Upper lobe of left lung (tissue), 6 donors: ENCODE results near the gene MBD3L2. TPM values are rescaled to one million over a fixed set of nuclear protein-coding genes. Genes with fewer than 3 reads are reported as not detected.
"Not testable (repeated sequence)": the region's sequence is repeated elsewhere in the genome, so short reads cannot be mapped to it uniquely, and the experiment has no call there.

Experiments used
- ATAC-seq, 2 donors: fragments of 200-7000 bp; cut with Tn5 transposase; one replicate each; pipeline ENCODE4 v1.9.1; 2022; ENCODE audit warnings: mild to moderate bottlenecking in 2 of 2, moderate library complexity in 2 of 2; ENCODE audit not compliant: low FRiP score in 2 of 2
- DNase-seq, 2 donors: peaks; one replicate each; pipeline ENCODE4 v3.0.0-alpha.2; 2019 to 2020
- H3K27ac ChIP-seq, 4 donors: fragments of 200-600 bp; sonication (generic); one replicate each; pipeline ENCODE4 v1.5.1; 2016 to 2019
- H3K27me3 ChIP-seq, 4 donors: fragments of 200-600 bp; sonication (generic); one replicate each; pipeline ENCODE4 v1.5.1; 2017 to 2019
- H3K36me3 ChIP-seq, 4 donors: fragments of 200-600 bp; sonication (generic); one replicate each; pipeline ENCODE4 v1.5.1; 2016 to 2019
- H3K4me1 ChIP-seq, 4 donors: fragments of 200-600 bp; sonication (generic); one replicate each; pipeline ENCODE4 v1.5.1; 2018 to 2019
- H3K4me3 ChIP-seq, 4 donors: fragments of 200-600 bp; sonication (generic); one replicate each; pipeline ENCODE4 v1.5.1; 2017 to 2019; ENCODE audit warnings: mild to moderate bottlenecking in 2 of 4, moderate library complexity in 1 of 4
- H3K9me3 ChIP-seq, 4 donors: fragments of 200-600 bp; sonication (generic); one replicate each; pipeline ENCODE4 v1.5.1; 2018 to 2019
- CTCF ChIP-seq, 6 experiments: fragments of 450-650 bp in 4 of 6; fragments of 200-600 bp in 2 of 6; sonication (generic) in 2 of 6; IDR thresholded peaks; one replicate each; pipeline ENCODE4 v1.5.1; 2016 to 2019; ENCODE audit warnings: antibody characterized with exemption in 6 of 6
- EP300 ChIP-seq, 4 donors: sonication (generic); formaldehyde crosslinking; IDR thresholded peaks; one replicate each; pipeline ENCODE4 v1.5.1; 2017; ENCODE audit warnings: antibody characterized with exemption in 4 of 4, control low read depth in 2 of 4
- POLR2A ChIP-seq, 4 donors: fragments of 450-650 bp; IDR thresholded peaks; one replicate each; pipeline ENCODE4 v1.5.1; 2016 to 2017; ENCODE audit warnings: antibody characterized with exemption in 4 of 4, mild to moderate bottlenecking in 2 of 4
- POLR2AphosphoS5 ChIP-seq, 2 donors: sonication (generic); formaldehyde crosslinking; IDR thresholded peaks; one replicate each; pipeline ENCODE4 v1.5.1; 2017; ENCODE audit warnings: antibody characterized with exemption in 2 of 2
- WGBS, 2 donors: methylation state at CpG; one replicate each; pipeline ENCODE4 v1.1.5; 2017 to 2018; 5-methylcytosine and 5-hydroxymethylcytosine counted together
- total RNA-seq, 6 donors: library from RNA; depleted of rRNA in 4 of 6; stranded (reverse); fragments of >200 nt in 4 of 6; gene quantifications; one replicate each; pipeline versions ENCODE4 v1.1.0 to v1.2.1, GENCODE V29; 2016 to 2021
- donor health status: DM: no; HTN: no; CAD: no; lungs with moderate emphysema.
- donor health status: DM: no; HTN: yes; CAD: no; lungs with severe emphysema.

MBD3L2 gene
- total RNA-seq, 6 donors from 2014 or later: not detected

- TF ChIP-seq EP300 (IDR thresholded peaks at IDR 0.05): no peak
- no peak for TF ChIP-seq POLR2A (IDR thresholded peaks at IDR 0.05)
- TF ChIP-seq CTCF (IDR thresholded peaks at IDR 0.05): no peak
- no peak for TF ChIP-seq POLR2AphosphoS5 (IDR thresholded peaks at IDR 0.05)
- peaks cover 0 to 2% (median 0%) of the 10 kb centered on the region in 4 donors for H3K4me1 ChIP-seq
- no peaks in the 10 kb centered on the region for H3K27me3 ChIP-seq
- DNase-seq (no peak), ATAC-seq (peak in 1 of 2 donors; percentile 19)
- WGBS, 2 donors: 94 to 95% methylated on average over 9 of the region's 9 CpGs
- H3K27ac ChIP-seq: no peak overlapping the region
- no peak overlapping the region for H3K4me3 ChIP-seq
- H3K36me3 ChIP-seq: no peaks in the 10 kb centered on the region
- no peaks in the 10 kb centered on the region for H3K9me3 ChIP-seq
These were observed 14.8 kb downstream of the MBD3L2 start for GRCh38 chr19:7063764-7064418.

GRCh38 chr19:7067122-7067521 is 18.0 kb downstream of the MBD3L2 start:
- H3K4me1 ChIP-seq: peaks cover 7 to 17% (median 11%) of the 10 kb centered on the region in 4 donors
- DNase-seq, H3K27me3 ChIP-seq, H3K27ac ChIP-seq, ATAC-seq, H3K4me3 ChIP-seq, H3K9me3 ChIP-seq: not testable (repeated sequence)
- WGBS, 2 donors: 60 to 66% methylated on average over 13 of the region's 13 CpGs
- H3K36me3 ChIP-seq: peaks cover 5 to 17% (median 12%) of the 10 kb centered on the region in 4 donors

GRCh38 chr19:7067716-7068115 is 18.6 kb downstream of the MBD3L2 start:
- Histone ChIP-seq H3K36me3 (peaks cover 10 to 23% (median 18%) of the 10 kb centered on the region in 4 donors), H3K4me1 (peaks cover 7 to 17% (median 11%) of the 10 kb centered on the region in 4 donors), H3K4me3 (no peak overlapping the region), H3K9me3 (no peaks in the 10 kb centered on the region), H3K27ac (no peak overlapping the region), H3K27me3 (no peaks in the 10 kb centered on the region)
- WGBS, 2 donors: 85% methylated on average over 2 of the region's 2 CpGs
- DNase-seq (no peak), ATAC-seq (no peak)
- TF ChIP-seq EP300 (IDR thresholded peaks at IDR 0.05) (no peak), CTCF (IDR thresholded peaks at IDR 0.05) (no peak), POLR2A (IDR thresholded peaks at IDR 0.05) (no peak), POLR2AphosphoS5 (IDR thresholded peaks at IDR 0.05) (no peak)

GRCh38 chr19:7068599-7068998 is 19.5 kb downstream of the MBD3L2 start:
- no peak for TF ChIP-seq POLR2A (IDR thresholded peaks at IDR 0.05)
- no peak for TF ChIP-seq CTCF (IDR thresholded peaks at IDR 0.05)
- no peak for TF ChIP-seq EP300 (IDR thresholded peaks at IDR 0.05)
- no peak for TF ChIP-seq POLR2AphosphoS5 (IDR thresholded peaks at IDR 0.05)
- H3K27me3 ChIP-seq: no peaks in the 10 kb centered on the region
- ATAC-seq (no peak), DNase-seq (no peak)
- peaks cover 12 to 32% (median 26%) of the 10 kb centered on the region in 4 donors for H3K36me3 ChIP-seq
- H3K4me3 ChIP-seq: peak overlapping the region in 2 of 4 donors; percentile 95 to 98
- peaks cover 7 to 17% (median 11%) of the 10 kb centered on the region in 4 donors for H3K4me1 ChIP-seq
- no peaks in the 10 kb centered on the region for H3K9me3 ChIP-seq
- peak overlapping the region in 3 of 4 donors; percentile 32 to 89 (median 88) for H3K27ac ChIP-seq
- 80 to 86% methylated on average over 6 of the region's 6 CpGs for WGBS, 2 donors

- peaks cover 19 to 38% (median 32%) of the 10 kb centered on the region in 4 donors for H3K36me3 ChIP-seq
- WGBS, 2 donors: 0 to 1% methylated on average over 22 to 49 of the region's 56 CpGs
These were observed 20.2 kb downstream of the MBD3L2 start, which contains the start of gene ZNF557 for GRCh38 chr19:7069042-7069903. Gene ZNF557, plus strand, starts transcription at chr19:7069703. Its CDS starts 5,372 bp downstream, at chr19:7075075.

More at GRCh38 chr19:7069042-7069903, 20.2 kb downstream of the MBD3L2 start, which contains the start of gene ZNF557:
- Histone ChIP-seq H3K27me3 (no peaks in the 10 kb centered on the region), H3K27ac (peak within 1 kb of the TSS; percentile 87 to 89 (median 88)), H3K9me3 (no peaks in the 10 kb centered on the region), H3K4me1 (peaks cover 7 to 17% (median 11%) of the 10 kb centered on the region in 4 donors), H3K4me3 (peak within 1 kb of the TSS; percentile 93 to 100 (median 96))
- ATAC-seq (peak; percentile 100), DNase-seq (peak; percentile 98 to 99)
- TF ChIP-seq CTCF (IDR thresholded peaks at IDR 0.05) (peak in 1 of 6 experiments; percentile 16), EP300 (IDR thresholded peaks at IDR 0.05) (peak in 1 of 4 donors; percentile 5), POLR2AphosphoS5 (IDR thresholded peaks at IDR 0.05) (peak; percentile 71 to 72), POLR2A (IDR thresholded peaks at IDR 0.05) (peak in 3 of 4 donors; percentile 17 to 78 (median 64))
